Neuronal stem cell (in vitro differentiated cells): ENCODE results near the gene KCNG4.

ENCODE experiments used
- DNase-seq: peaks from one replicate; pipeline ENCODE4 v3.0.0-alpha.2; 2013; ENCODE audit warnings: low spot score
- H2AFZ ChIP-seq: one replicate; pipeline ENCODE4 v1.6.1; 2013; ENCODE audit warnings: mild to moderate bottlenecking, low read length, inconsistent platforms
- H2AK5ac ChIP-seq: 2 replicates; pipeline ENCODE4 v1.6.1; 2013; ENCODE audit warnings: low read depth, mild to moderate bottlenecking, inconsistent platforms, low read length, moderate library complexity, mixed read lengths
- H2BK120ac ChIP-seq: 2 replicates; pipeline ENCODE4 v1.6.1; 2013; ENCODE audit warnings: low read depth, mild to moderate bottlenecking, inconsistent platforms, low read length, moderate library complexity, mixed read lengths
- H2BK12ac ChIP-seq: one replicate; pipeline ENCODE4 v1.6.1; 2013; ENCODE audit warnings: low read length, inconsistent platforms
- H2BK15ac ChIP-seq: 2 replicates; pipeline ENCODE4 v1.6.1; 2013; ENCODE audit warnings: mild to moderate bottlenecking, low read length, inconsistent platforms, mixed read lengths
- H2BK5ac ChIP-seq: one replicate; pipeline ENCODE4 v1.6.1; 2013; ENCODE audit warnings: inconsistent platforms, mild to moderate bottlenecking, low read length, moderate library complexity
- H3K14ac ChIP-seq: one replicate; pipeline ENCODE4 v1.6.1; 2013; ENCODE audit warnings: low read length, inconsistent platforms
- H3K18ac ChIP-seq: 2 replicates; pipeline ENCODE4 v1.6.1; 2013; ENCODE audit warnings: low read length, inconsistent platforms
- H3K23ac ChIP-seq: 2 replicates; pipeline ENCODE4 v1.6.1; 2013; ENCODE audit warnings: low read depth, mild to moderate bottlenecking, mixed read lengths, low read length, inconsistent platforms; ENCODE audit not compliant: poor library complexity
- H3K27ac ChIP-seq: replicated peaks from 3 replicates; pipeline ENCODE4 v1.5.1; 2013; ENCODE audit warnings: low read length, inconsistent platforms
- H3K27me3 ChIP-seq, 3 experiments: 2 replicates each; pipeline ENCODE4 v1.6.1; 2013; ENCODE audit warnings: low read length in 3 of 3, mild to moderate bottlenecking in 2 of 3, inconsistent platforms in 1 of 3, low read depth in 1 of 3, mixed read lengths in 1 of 3, moderate library complexity in 1 of 3; ENCODE audit not compliant: control insufficient read depth in 3 of 3, insufficient read depth in 3 of 3
- H3K36me3 ChIP-seq, 2 donors: replicated peaks in 1 of 2; 2 replicates each; pipeline ENCODE4 v1.6.1; 2013; ENCODE audit warnings: low read length in 2 of 2; ENCODE audit not compliant: control insufficient read depth in 2 of 2, insufficient read depth in 2 of 2
- H3K4ac ChIP-seq: 2 replicates; pipeline ENCODE4 v1.6.1; 2013; ENCODE audit warnings: inconsistent platforms, mild to moderate bottlenecking, low read length, moderate library complexity
- H3K4me1 ChIP-seq, 2 donors: 1 replicate in 1 of 2; 2 replicates in 1 of 2; pipeline ENCODE4 v1.6.1; 2013; ENCODE audit warnings: low read length in 2 of 2, low read depth in 1 of 2; ENCODE audit not compliant: control insufficient read depth in 2 of 2, insufficient read depth in 1 of 2
- H3K4me2 ChIP-seq: one replicate; pipeline ENCODE4 v1.6.1; 2013; ENCODE audit warnings: mild to moderate bottlenecking, low read length, inconsistent platforms; ENCODE audit not compliant: insufficient read depth, poor library complexity, severe bottlenecking
- H3K4me3 ChIP-seq, 2 donors: 2 replicates each; pipeline ENCODE4 v1.5.1; 2013; ENCODE audit warnings: low read length in 2 of 2, mild to moderate bottlenecking in 2 of 2, inconsistent platforms in 1 of 2, moderate library complexity in 1 of 2
- H3K79me1 ChIP-seq: one replicate; pipeline ENCODE4 v1.6.1; 2013; ENCODE audit warnings: low read depth, mild to moderate bottlenecking, inconsistent platforms, low read length, moderate library complexity
- H3K9ac ChIP-seq: one replicate; pipeline ENCODE4 v1.6.1; 2013; ENCODE audit warnings: mild to moderate bottlenecking, low read depth, low read length, inconsistent platforms; ENCODE audit not compliant: poor library complexity
- H3K9me3 ChIP-seq, 2 donors: replicated peaks in 1 of 2; 2 replicates each; pipeline versions ENCODE3 to v1.6.1; 2013; ENCODE audit warnings: low read length in 2 of 2, mild to moderate bottlenecking in 2 of 2, inconsistent platforms in 1 of 2, low read depth in 1 of 2, mixed read lengths in 1 of 2, moderate library complexity in 1 of 2; ENCODE audit not compliant: control insufficient read depth in 2 of 2, insufficient read depth in 1 of 2
- H4K8ac ChIP-seq: one replicate; pipeline ENCODE4 v1.6.1; 2013; ENCODE audit warnings: low read depth, mild to moderate bottlenecking, inconsistent platforms, low read length, moderate library complexity
- H4K91ac ChIP-seq: one replicate; pipeline ENCODE4 v1.6.1; 2013; ENCODE audit warnings: low read length, low read depth, mild to moderate bottlenecking, inconsistent platforms; ENCODE audit not compliant: poor library complexity
- WGBS, 2 donors: extraction: QIAGEN DNeasy Blood & Tissue Kit; methylation state at CpG; one replicate each; pipeline ENCODE4 v1.1.7; 2013; ENCODE audit warnings: missing lambda C conversion rate in 2 of 2, mixed read lengths in 1 of 2; ENCODE audit not compliant: insufficient read length in 2 of 2, insufficient replicate concordance in 1 of 2; ENCODE audit errors: extremely low coverage in 2 of 2; 5-methylcytosine and 5-hydroxymethylcytosine counted together

Gene KCNG4

GRCh38 chr16:84275585-84276151 is 35.9 kb upstream of the KCNG4 start:
- H3K4ac ChIP-seq: no peak overlapping the region
- no peak overlapping the region for H4K8ac ChIP-seq
- no peak overlapping the region for H2BK120ac ChIP-seq
- H3K36me3 ChIP-seq: no peaks in the 10 kb centered on the region
- no peak overlapping the region for H2BK5ac ChIP-seq
- H3K23ac ChIP-seq: no peak overlapping the region
- no peak overlapping the region for H3K4me2 ChIP-seq
- no peak overlapping the region for H3K9ac ChIP-seq
- H3K18ac ChIP-seq: no peak overlapping the region
- H3K27ac ChIP-seq: no peak overlapping the region
- H3K14ac ChIP-seq: no peak overlapping the region
- H3K27me3 ChIP-seq: no peaks in the 10 kb centered on the region
- no peaks in the 10 kb centered on the region for H3K9me3 ChIP-seq
- no peaks in the 10 kb centered on the region for H3K79me1 ChIP-seq
- H4K91ac ChIP-seq: no peak overlapping the region
- H2BK12ac ChIP-seq: no peak overlapping the region
- H2BK15ac ChIP-seq: no peak overlapping the region
- no peak for DNase-seq
- H3K4me1 ChIP-seq: peaks cover 5 to 17% of the 10 kb centered on the region in 2 donors
- H3K4me3 ChIP-seq: no peak overlapping the region
- 100% methylated on average over 1 of the region's 6 CpGs; no CpG with 5 or more reads in 1 of the 2 donors for WGBS, 2 donors
- no peak overlapping the region for H2AFZ ChIP-seq
- H2AK5ac ChIP-seq: no peak overlapping the region

- no peak for DNase-seq
- no peak overlapping the region for H3K4ac ChIP-seq
- no peak overlapping the region for H3K4me2 ChIP-seq
- no peak overlapping the region for H4K91ac ChIP-seq
- no peak overlapping the region for H3K9ac ChIP-seq
- H3K4me1 ChIP-seq: peaks cover 5 to 12% of the 10 kb centered on the region in 2 donors
- no peak overlapping the region for H2BK5ac ChIP-seq
- H3K14ac ChIP-seq: no peak overlapping the region
- H3K9me3 ChIP-seq: no peaks in the 10 kb centered on the region
- H2AFZ ChIP-seq: no peak overlapping the region
- H4K8ac ChIP-seq: no peak overlapping the region
- H2BK120ac ChIP-seq: no peak overlapping the region
- H2BK15ac ChIP-seq: no peak overlapping the region
- H3K27me3 ChIP-seq: no peaks in the 10 kb centered on the region
- H2BK12ac ChIP-seq: no peak overlapping the region
- no peaks in the 10 kb centered on the region for H3K36me3 ChIP-seq
- no peak overlapping the region for H3K4me3 ChIP-seq
- H3K79me1 ChIP-seq: no peaks in the 10 kb centered on the region
- WGBS, 2 donors: no CpG with 5 or more reads among the region's 9 CpGs
- peak overlapping the region; percentile 2 for H2AK5ac ChIP-seq
- H3K23ac ChIP-seq: no peak overlapping the region
- H3K27ac ChIP-seq: no peak overlapping the region
- no peak overlapping the region for H3K18ac ChIP-seq
Observed at GRCh38 chr16:84274515-84274914, 34.7 kb upstream of the KCNG4 start.

GRCh38 chr16:84272740-84273320 is 33.0 kb upstream of the KCNG4 start:
- H3K27me3 ChIP-seq: no peaks in the 10 kb centered on the region
- H2BK120ac ChIP-seq: no peak overlapping the region
- H2BK15ac ChIP-seq: no peak overlapping the region

GRCh38 chr16:84271866-84272265 is 32.1 kb upstream of the KCNG4 start:
- no peak overlapping the region for H2BK5ac ChIP-seq
- no peak overlapping the region for H3K4me3 ChIP-seq
- H3K9me3 ChIP-seq: no peaks in the 10 kb centered on the region
- H3K4me1 ChIP-seq: peaks cover 0 to 2% of the 10 kb centered on the region in 2 donors
- H3K36me3 ChIP-seq: no peaks in the 10 kb centered on the region
- no peaks in the 10 kb centered on the region for H3K79me1 ChIP-seq
- H3K9ac ChIP-seq: no peak overlapping the region
- no peak overlapping the region for H2BK120ac ChIP-seq
- H2BK12ac ChIP-seq: no peak overlapping the region
- H3K27me3 ChIP-seq: no peaks in the 10 kb centered on the region
- H3K4me2 ChIP-seq: no peak overlapping the region
- WGBS, 2 donors: no CpG with 5 or more reads among the region's 4 CpGs
- no peak overlapping the region for H3K18ac ChIP-seq
- H3K4ac ChIP-seq: no peak overlapping the region
- no peak overlapping the region for H4K8ac ChIP-seq
- no peak overlapping the region for H3K14ac ChIP-seq
- no peak overlapping the region for H3K27ac ChIP-seq
- no peak overlapping the region for H2BK15ac ChIP-seq
- no peak overlapping the region for H4K91ac ChIP-seq
- H2AFZ ChIP-seq: no peak overlapping the region
- H3K23ac ChIP-seq: no peak overlapping the region
- DNase-seq: no peak
- H2AK5ac ChIP-seq: no peak overlapping the region

More at GRCh38 chr16:84272740-84273320, 33.0 kb upstream of the KCNG4 start:
- 100% methylated on average over 1 of the region's 1 CpG; no CpG with 5 or more reads in 1 of the 2 donors for WGBS, 2 donors
- Histone ChIP-seq H3K4me2 (no peak overlapping the region), H3K14ac (no peak overlapping the region), H3K36me3 (no peaks in the 10 kb centered on the region), H3K79me1 (no peaks in the 10 kb centered on the region), H3K4me3 (no peak overlapping the region), H3K23ac (no peak overlapping the region), H3K18ac (no peak overlapping the region), H2BK5ac (no peak overlapping the region), H3K27ac (no peak overlapping the region), H2AFZ (no peak overlapping the region), H2BK12ac (no peak overlapping the region), H3K4ac (no peak overlapping the region), H4K8ac (no peak overlapping the region), H4K91ac (no peak overlapping the region), H3K4me1 (peaks cover 0 to 2% of the 10 kb centered on the region in 2 donors), H3K9ac (no peak overlapping the region), H3K9me3 (no peaks in the 10 kb centered on the region), H2AK5ac (no peak overlapping the region)
- DNase-seq: no peak
